Panc1 (cell line): ENCODE measurements around the gene ZBTB20. TPM values are rescaled to one million over a fixed set of nuclear protein-coding genes. Genes with fewer than 3 reads are reported as not detected.

Source experiments
- ATAC-seq: fragments of 200-7000 bp; cut with Tn5 transposase; 2 replicates; pipeline ENCODE4 v1.9.1; 2020; ENCODE audit warnings: mild to moderate bottlenecking, moderate library complexity
- BruUV-seq: library from RNA; stranded (reverse); fragments of 400-500 nt; replicated peaks from 2 replicates; lab custom pipeline; 2021; lab: Mats Ljungman, UMichigan
- CTCF ChIA-PET: fragments of 300-600 bp; sonication (Branson Sonifier 250); formaldehyde crosslinking; loops from one replicate; lab custom pipeline; 2022; ENCODE audit warnings: antibody characterized with exemption; lab: Charles Lee
- POLR2A ChIA-PET: fragments of 300-600 bp; sonication (Branson Sonifier 250); formaldehyde crosslinking; loops from one replicate; lab custom pipeline; 2022; ENCODE audit warnings: antibody characterized with exemption; lab: Charles Lee
- DNase-seq: peaks from one replicate; pipeline ENCODE4 v3.0.0-alpha.2; 2010; ENCODE audit warnings: low read depth, low spot score
- H3K27ac ChIP-seq: 2 replicates; pipeline ENCODE4 v1.5.1; 2011; ENCODE audit warnings: mild to moderate bottlenecking, low read length, inconsistent platforms
- H3K27me3 ChIP-seq: fragments of 200-500 bp; sonication (Bioruptor generic); 2 replicates; pipeline ENCODE4 v1.6.0; 2014; ENCODE audit warnings: low read length, inconsistent platforms; ENCODE audit not compliant: control insufficient read depth, insufficient read depth
- H3K36me3 ChIP-seq: fragments of 200-500 bp; sonication (Bioruptor generic); 2 replicates; pipeline ENCODE4 v1.5.1; 2014; ENCODE audit warnings: inconsistent platforms, mild to moderate bottlenecking, low read length, moderate library complexity; ENCODE audit not compliant: control insufficient read depth, insufficient read depth
- H3K4me1 ChIP-seq: 2 replicates; pipeline ENCODE4 v1.5.1; 2011; ENCODE audit warnings: inconsistent platforms, mild to moderate bottlenecking, low read length, moderate library complexity; ENCODE audit not compliant: control insufficient read depth, insufficient read depth
- H3K4me3 ChIP-seq, 2 experiments: 2 replicates each; pipeline ENCODE4 v1.5.1; 2011 to 2012; ENCODE audit warnings: low read depth in 2 of 2, low read length in 2 of 2, mild to moderate bottlenecking in 2 of 2, inconsistent platforms in 1 of 2, moderate library complexity in 1 of 2
- H3K9me3 ChIP-seq: fragments of 200-500 bp; sonication (Bioruptor generic); 2 replicates; pipeline ENCODE4 v1.5.1; 2014; ENCODE audit warnings: low read depth, mild to moderate bottlenecking, inconsistent platforms, low read length, moderate library complexity; ENCODE audit not compliant: control insufficient read depth, insufficient read depth
- POLR2AphosphoS5 ChIP-seq: IDR thresholded peaks from 2 replicates; pipeline ENCODE4 v1.6.1; 2012; ENCODE audit warnings: mild to moderate bottlenecking, low read depth, low read length, moderate library complexity
- SIN3A ChIP-seq: IDR thresholded peaks from 2 replicates; pipeline ENCODE4 v1.6.1; 2012; ENCODE audit warnings: low read depth, mild to moderate bottlenecking, low read length, moderate library complexity, borderline replicate concordance; ENCODE audit not compliant: insufficient read depth
- TCF7L2 ChIP-seq: IDR thresholded peaks from 2 replicates; pipeline ENCODE4 v1.6.1; 2011; ENCODE audit warnings: mild to moderate bottlenecking, low read depth, low read length, inconsistent platforms
- in situ Hi-C: cut with HindIII; loops from 2 replicates; pipeline ENCODE4 v1.10.0; 2016; ENCODE audit warnings: low sequenced_read_pairs, low pct_unique_long_range_greater_than_20kb
- intact Hi-C: fragments of 100-400 bp; cut with micrococcal nuclease; formaldehyde crosslinking; loops from one replicate; pipeline ENCODE4 v1.10.0; 2022; ENCODE audit not compliant: unreplicated experiment
- total RNA-seq: library from RNA; stranded (reverse); gene quantifications from one replicate; pipeline ENCODE4 v1.2.1, GENCODE V29; 2021; ENCODE audit not compliant: unreplicated experiment
- TF ChIP-seq, protein P1 (sequence below): fragments of 450-650 bp; IDR thresholded peaks from 2 replicates; pipeline ENCODE4 v1.5.1; 2017; ENCODE audit warnings: mild to moderate bottlenecking
- TF ChIP-seq, protein P2 (sequence below), 2 experiments: IDR thresholded peaks; 2 replicates each; pipeline ENCODE4 v1.6.1; 2011 to 2012; ENCODE audit warnings: low read depth in 2 of 2, control low read depth in 1 of 2, low read length in 1 of 2, mild to moderate bottlenecking in 1 of 2, moderate library complexity in 1 of 2; ENCODE audit not compliant: insufficient read depth in 1 of 2

The ZBTB20 gene
- total RNA-seq, 1 experiment from 2014 or later = 4.1 TPM

DNA sequence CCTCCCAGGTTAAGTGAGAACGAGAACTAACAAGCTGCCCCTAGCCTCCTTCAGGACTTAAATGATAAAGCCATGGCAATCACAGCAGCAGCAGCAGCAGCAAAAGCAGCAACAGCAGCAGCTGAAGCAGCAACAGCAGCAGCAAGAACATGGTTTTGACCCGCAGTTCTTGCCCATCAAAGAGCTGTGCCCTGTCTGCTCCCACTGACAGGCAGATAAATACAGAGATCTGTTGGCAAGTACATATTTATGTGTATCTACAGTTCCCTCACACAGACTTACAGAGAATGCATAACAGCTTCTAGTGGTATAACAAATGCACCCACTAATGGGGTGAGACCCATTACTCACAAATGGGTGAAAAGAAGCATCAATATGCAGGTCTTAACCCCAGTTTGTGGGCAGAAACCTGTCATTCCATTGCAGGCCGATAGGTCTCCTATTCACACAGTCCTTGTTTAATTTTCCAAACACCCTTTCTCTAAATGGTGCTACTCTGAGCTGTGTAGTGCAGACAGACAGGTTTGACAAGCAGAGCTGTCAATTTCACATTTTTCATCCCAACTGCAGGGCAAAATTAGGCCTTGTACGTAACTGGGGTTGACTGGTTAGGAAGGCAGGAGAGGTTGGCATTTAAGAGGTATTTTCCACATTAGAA is 537.0 kb downstream of the ZBTB20 start:
- H3K4me3 ChIP-seq = no peak overlapping the region
- BruUV-seq = no TSS peak
- in situ Hi-C loops = no loop called here
- ATAC-seq (no peak), DNase-seq (no peak)
- CTCF ChIA-PET = no interaction called here
- H3K4me1 ChIP-seq = no peaks in the 10 kb centered on the region
- H3K27ac ChIP-seq = no peak overlapping the region
- TF ChIP-seq, protein P1, sequence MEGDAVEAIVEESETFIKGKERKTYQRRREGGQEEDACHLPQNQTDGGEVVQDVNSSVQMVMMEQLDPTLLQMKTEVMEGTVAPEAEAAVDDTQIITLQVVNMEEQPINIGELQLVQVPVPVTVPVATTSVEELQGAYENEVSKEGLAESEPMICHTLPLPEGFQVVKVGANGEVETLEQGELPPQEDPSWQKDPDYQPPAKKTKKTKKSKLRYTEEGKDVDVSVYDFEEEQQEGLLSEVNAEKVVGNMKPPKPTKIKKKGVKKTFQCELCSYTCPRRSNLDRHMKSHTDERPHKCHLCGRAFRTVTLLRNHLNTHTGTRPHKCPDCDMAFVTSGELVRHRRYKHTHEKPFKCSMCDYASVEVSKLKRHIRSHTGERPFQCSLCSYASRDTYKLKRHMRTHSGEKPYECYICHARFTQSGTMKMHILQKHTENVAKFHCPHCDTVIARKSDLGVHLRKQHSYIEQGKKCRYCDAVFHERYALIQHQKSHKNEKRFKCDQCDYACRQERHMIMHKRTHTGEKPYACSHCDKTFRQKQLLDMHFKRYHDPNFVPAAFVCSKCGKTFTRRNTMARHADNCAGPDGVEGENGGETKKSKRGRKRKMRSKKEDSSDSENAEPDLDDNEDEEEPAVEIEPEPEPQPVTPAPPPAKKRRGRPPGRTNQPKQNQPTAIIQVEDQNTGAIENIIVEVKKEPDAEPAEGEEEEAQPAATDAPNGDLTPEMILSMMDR = no peak
- TF ChIP-seq SIN3A (no peak), TCF7L2 (no peak), POLR2AphosphoS5 (no peak)
- TF ChIP-seq, protein P2, sequence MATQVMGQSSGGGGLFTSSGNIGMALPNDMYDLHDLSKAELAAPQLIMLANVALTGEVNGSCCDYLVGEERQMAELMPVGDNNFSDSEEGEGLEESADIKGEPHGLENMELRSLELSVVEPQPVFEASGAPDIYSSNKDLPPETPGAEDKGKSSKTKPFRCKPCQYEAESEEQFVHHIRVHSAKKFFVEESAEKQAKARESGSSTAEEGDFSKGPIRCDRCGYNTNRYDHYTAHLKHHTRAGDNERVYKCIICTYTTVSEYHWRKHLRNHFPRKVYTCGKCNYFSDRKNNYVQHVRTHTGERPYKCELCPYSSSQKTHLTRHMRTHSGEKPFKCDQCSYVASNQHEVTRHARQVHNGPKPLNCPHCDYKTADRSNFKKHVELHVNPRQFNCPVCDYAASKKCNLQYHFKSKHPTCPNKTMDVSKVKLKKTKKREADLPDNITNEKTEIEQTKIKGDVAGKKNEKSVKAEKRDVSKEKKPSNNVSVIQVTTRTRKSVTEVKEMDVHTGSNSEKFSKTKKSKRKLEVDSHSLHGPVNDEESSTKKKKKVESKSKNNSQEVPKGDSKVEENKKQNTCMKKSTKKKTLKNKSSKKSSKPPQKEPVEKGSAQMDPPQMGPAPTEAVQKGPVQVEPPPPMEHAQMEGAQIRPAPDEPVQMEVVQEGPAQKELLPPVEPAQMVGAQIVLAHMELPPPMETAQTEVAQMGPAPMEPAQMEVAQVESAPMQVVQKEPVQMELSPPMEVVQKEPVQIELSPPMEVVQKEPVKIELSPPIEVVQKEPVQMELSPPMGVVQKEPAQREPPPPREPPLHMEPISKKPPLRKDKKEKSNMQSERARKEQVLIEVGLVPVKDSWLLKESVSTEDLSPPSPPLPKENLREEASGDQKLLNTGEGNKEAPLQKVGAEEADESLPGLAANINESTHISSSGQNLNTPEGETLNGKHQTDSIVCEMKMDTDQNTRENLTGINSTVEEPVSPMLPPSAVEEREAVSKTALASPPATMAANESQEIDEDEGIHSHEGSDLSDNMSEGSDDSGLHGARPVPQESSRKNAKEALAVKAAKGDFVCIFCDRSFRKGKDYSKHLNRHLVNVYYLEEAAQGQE (IDR thresholded peaks at IDR 0.05; ENCODE audit: insufficient read depth in 1 of 2, low read depth in 2 of 2, low read length in 1 of 2) = no peak
- POLR2A ChIA-PET = no interaction called here
- intact Hi-C loops = no loop called here
- H3K36me3 ChIP-seq = no peaks in the 10 kb centered on the region
- H3K27me3 ChIP-seq = no peaks in the 10 kb centered on the region
- no peaks in the 10 kb centered on the region; the same call in 1 of the 2 replicates for H3K9me3 ChIP-seq

DNA sequence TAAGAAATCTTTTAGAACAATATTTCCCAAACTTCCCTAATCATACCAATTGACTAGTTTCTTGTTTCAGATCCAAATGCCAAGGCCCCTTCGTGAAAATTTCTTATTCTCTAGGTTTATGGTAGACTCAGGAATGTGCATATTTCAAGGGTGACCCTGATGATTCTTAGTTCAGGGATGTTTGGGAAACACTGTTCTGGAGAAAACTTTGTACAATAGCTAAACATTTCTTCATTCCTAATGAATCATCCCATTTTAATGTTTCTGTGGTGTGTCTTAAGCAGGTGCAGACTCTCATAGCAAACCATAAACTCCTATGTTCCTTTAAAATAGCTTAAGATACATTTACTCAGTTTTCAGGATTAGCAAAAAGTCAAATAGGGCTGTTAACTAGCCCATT is 538.8 kb downstream of the ZBTB20 start:
- CTCF ChIA-PET = no interaction called here
- TF ChIP-seq, protein P2 (IDR thresholded peaks at IDR 0.05; ENCODE audit: insufficient read depth in 1 of 2, low read depth in 2 of 2, low read length in 1 of 2) = no peak
- TF ChIP-seq SIN3A (no peak), POLR2AphosphoS5 (no peak), TCF7L2 (no peak)
- TF ChIP-seq, protein P1 = no peak
- POLR2A ChIA-PET = no interaction called here
- intact Hi-C loops (no loop called here), in situ Hi-C loops (no loop called here)
- H3K4me1 ChIP-seq = no peaks in the 10 kb centered on the region
- no peak overlapping the region for H3K4me3 ChIP-seq
- no TSS peak for BruUV-seq
- no peak overlapping the region for H3K27ac ChIP-seq
- no peaks in the 10 kb centered on the region for H3K36me3 ChIP-seq
- H3K9me3 ChIP-seq = no peaks in the 10 kb centered on the region
- no peak for DNase-seq
- no peak for ATAC-seq
- H3K27me3 ChIP-seq = no peaks in the 10 kb centered on the region
